GM18951 (cell line): ENCODE measurements around the gene REXO4.
A peak's percentile ranks its signal among the peaks of the same experiment; 100 is the strongest.

Source experiments
- POLR2A ChIP-seq: IDR thresholded peaks from 4 replicates; pipeline ENCODE4 v1.6.1; 2011; ENCODE audit warnings: mild to moderate bottlenecking; ENCODE audit not compliant: insufficient read length, insufficient read depth; ENCODE audit errors: extremely low read depth
- in situ Hi-C: fragments of 300-500 bp; cut with MboI; formaldehyde crosslinking; loops from one replicate; pipeline ENCODE4 v1.12.0; 2022; ENCODE audit warnings: low sequenced_read_pairs, mixed read lengths, inconsistent platforms; ENCODE audit not compliant: unreplicated experiment

The REXO4 gene

GRCh38 chr9:133417541-133418461, at the start of gene REXO4:
TSS of gene REXO4 (minus strand) at chr9:133418010. CDS start at chr9:133417844, 166 bp downstream.
- in situ Hi-C loops, result no loop called here
- peak; percentile 61 for TF ChIP-seq POLR2A

- in situ Hi-C loops, result no loop called here
- TF ChIP-seq POLR2A, result no peak
Measured at GRCh38 chr9:133467101-133467500, 49.3 kb upstream of the REXO4 start.

GRCh38 chr9:133465984-133466383, 48.2 kb upstream of the REXO4 start:
- no peak for TF ChIP-seq POLR2A
- in situ Hi-C loops, result no loop called here

- TF ChIP-seq POLR2A, result no peak
- in situ Hi-C loops, result no loop called here
Measured at GRCh38 chr9:133464638-133465037, 46.8 kb upstream of the REXO4 start.

- in situ Hi-C loops, result no loop called here
- no peak for TF ChIP-seq POLR2A
Measured at GRCh38 chr9:133463864-133464615, 46.2 kb upstream of the REXO4 start.

- in situ Hi-C loops, result no loop called here
- TF ChIP-seq POLR2A, result no peak
Measured at GRCh38 chr9:133463234-133463863, 45.5 kb upstream of the REXO4 start.

GRCh38 chr9:133461975-133462374, 44.2 kb upstream of the REXO4 start:
- in situ Hi-C loops, result no loop called here
- no peak for TF ChIP-seq POLR2A

GRCh38 chr9:133460405-133461175, 42.8 kb upstream of the REXO4 start:
- peak; percentile 13 for TF ChIP-seq POLR2A
- in situ Hi-C loops, result no loop called here

GRCh38 chr9:133459476-133460404, 41.9 kb upstream of the REXO4 start, which contains the start of gene CACFD1:
TSS of gene CACFD1 (plus strand) at chr9:133459978. CDS start at chr9:133460067, 89 bp downstream.
- TF ChIP-seq POLR2A, result peak; percentile 75
- in situ Hi-C loops, result no loop called here

GRCh38 chr9:133458643-133459312, 41.0 kb upstream of the REXO4 start:
- in situ Hi-C loops, result no loop called here
- TF ChIP-seq POLR2A, result no peak

- no peak for TF ChIP-seq POLR2A
- in situ Hi-C loops, result no loop called here
Measured at GRCh38 chr9:133457748-133458147, 39.9 kb upstream of the REXO4 start.

GRCh38 chr9:133457233-133457632, 39.4 kb upstream of the REXO4 start:
- in situ Hi-C loops, result no loop called here
- no peak for TF ChIP-seq POLR2A
